NCI-H2081 (cell line): ENCODE results near the gene MAD2L1.
"Not testable (repeated sequence)": the region's sequence is repeated elsewhere in the genome, so short reads cannot be mapped to it uniquely, and the experiment has no call there.

Experiments
- DNase-seq, 2 experiments: peaks; one replicate each; lab custom pipeline; 2025; lab: John Stamatoyannopoulos, UW

The MAD2L1 gene

GRCh38 chr4:120066517-120067340, at the start of gene MAD2L1:
MAD2L1 (minus strand) TSS chr4:120066848; CDS start chr4:120066734, 114 bp downstream.
- peak; percentile 95 to 96 for DNase-seq

- DNase-seq: no peak
Observed at GRCh38 chr4:120111745-120112144, 45.1 kb upstream of the MAD2L1 start.

- DNase-seq: no peak
Observed at GRCh38 chr4:120109406-120109805, 42.8 kb upstream of the MAD2L1 start.

GRCh38 chr4:120105472-120105871, 38.8 kb upstream of the MAD2L1 start:
- DNase-seq: no peak

GRCh38 chr4:120096508-120097297, 30.1 kb upstream of the MAD2L1 start:
- no peak for DNase-seq

- no peak for DNase-seq
Observed at GRCh38 chr4:120088507-120088906, 21.9 kb upstream of the MAD2L1 start.

GRCh38 chr4:120088066-120088465, 21.4 kb upstream of the MAD2L1 start:
- DNase-seq: not testable (repeated sequence)

- DNase-seq: no peak
Observed at GRCh38 chr4:120085705-120086104, 19.1 kb upstream of the MAD2L1 start.

GRCh38 chr4:120084327-120084726, 17.7 kb upstream of the MAD2L1 start:
- no peak for DNase-seq

GRCh38 chr4:120083152-120083551, 16.5 kb upstream of the MAD2L1 start:
- DNase-seq: no peak

GRCh38 chr4:120082251-120082650, 15.6 kb upstream of the MAD2L1 start:
- no peak for DNase-seq

GRCh38 chr4:120081726-120082125, 15.1 kb upstream of the MAD2L1 start:
- no peak for DNase-seq

GRCh38 chr4:120080533-120080932, 13.9 kb upstream of the MAD2L1 start:
- DNase-seq: no peak

- no peak for DNase-seq
Observed at GRCh38 chr4:120079839-120080520, 13.3 kb upstream of the MAD2L1 start.

- DNase-seq: no peak
Observed at GRCh38 chr4:120078216-120078615, 11.6 kb upstream of the MAD2L1 start.

GRCh38 chr4:120071192-120071795, 4.6 kb upstream of the MAD2L1 start:
- DNase-seq: peak; percentile 60 to 63

- DNase-seq: no peak
Observed at GRCh38 chr4:120070196-120070595, 3.5 kb upstream of the MAD2L1 start.

- peak; percentile 32 to 34 for DNase-seq
Observed at GRCh38 chr4:120065974-120066516, 603 bp downstream of the MAD2L1 start.

GRCh38 chr4:120064887-120065286, 1.8 kb downstream of the MAD2L1 start:
- no peak for DNase-seq

- not testable (repeated sequence) for DNase-seq
Observed at GRCh38 chr4:120063711-120064110, 2.9 kb downstream of the MAD2L1 start.

GRCh38 chr4:120062663-120063195, 3.9 kb downstream of the MAD2L1 start:
- DNase-seq: no peak
